Brain microvascular endothelial cell (primary cell): ENCODE results near the gene NDST3.

Experiments
- DNase-seq: peaks from one replicate; pipeline ENCODE4 v3.0.0-alpha.2; 2020
- H3K27ac ChIP-seq: fragments of 250-450 bp; sonication (Bioruptor Pico); 2 replicates; pipeline ENCODE4 v1.5.1; 2020; ENCODE audit warnings: mild to moderate bottlenecking, moderate library complexity
- H3K27me3 ChIP-seq: fragments of 250-450 bp; sonication (Bioruptor Pico); replicated peaks from 2 replicates; pipeline ENCODE4 v1.5.1; 2020; ENCODE audit warnings: mild to moderate bottlenecking
- H3K36me3 ChIP-seq: fragments of 250-450 bp; sonication (Bioruptor Pico); replicated peaks from 2 replicates; pipeline ENCODE4 v1.5.1; 2020; ENCODE audit warnings: mild to moderate bottlenecking
- H3K4me3 ChIP-seq: 2 replicates; pipeline ENCODE4 v1.5.1; 2011; ENCODE audit warnings: low read depth, mild to moderate bottlenecking, control low read depth, low read length, moderate library complexity
- in situ Hi-C: cut with HindIII; loops from 2 replicates; pipeline ENCODE4 v1.10.0; 2017; ENCODE audit warnings: low sequenced_read_pairs, low pct_ligation_motif_present
- TF ChIP-seq, protein P1 (sequence below): IDR thresholded peaks from 2 replicates; pipeline ENCODE4 v1.5.1; 2011; ENCODE audit warnings: low read depth, mild to moderate bottlenecking, moderate library complexity, low read length, control low read depth, inconsistent platforms; ENCODE audit errors: missing control alignments

NDST3 gene

DNA sequence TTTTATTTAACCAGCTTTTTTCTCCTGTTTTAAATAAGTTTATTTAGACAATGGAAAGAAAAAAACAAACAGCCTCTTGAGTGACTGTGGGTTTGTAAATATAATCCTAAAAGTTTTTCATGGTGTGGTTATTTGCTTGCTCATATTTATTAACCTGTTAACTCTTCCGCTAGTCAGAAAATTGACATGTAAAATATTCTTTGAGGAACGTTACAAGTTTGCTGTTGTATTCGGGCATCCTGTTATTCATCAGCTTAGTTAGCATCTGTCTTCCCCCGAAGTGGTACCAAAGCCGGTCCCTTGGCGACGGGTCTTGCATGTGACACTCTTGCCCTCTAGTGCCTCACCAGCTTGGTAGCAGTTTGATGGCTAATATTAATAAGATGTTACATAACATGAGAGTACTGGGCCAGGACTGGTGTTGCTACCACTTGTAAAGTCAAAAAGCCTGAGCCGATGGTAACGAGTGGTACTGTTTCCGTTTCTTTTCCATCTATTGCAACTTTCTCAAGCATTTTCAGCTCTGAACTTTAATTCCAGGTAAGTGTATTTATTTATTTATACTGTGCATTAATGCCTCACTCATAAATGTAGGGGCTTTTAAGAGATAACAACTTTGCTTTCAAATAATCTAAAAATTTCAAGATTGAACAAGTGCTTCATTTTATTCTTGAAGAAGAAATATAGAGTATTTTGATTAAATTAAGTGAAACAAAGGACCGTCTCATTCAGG, at the start of gene NDST3:
Gene NDST3, plus strand, starts transcription at position 434 of the 733 bp plus-strand sequence. CDS start 19,425 bp downstream, outside the sequence.
- peak within 1 kb of the TSS; percentile 65 for H3K4me3 ChIP-seq
- DNase-seq, result peak; percentile 34
- TF ChIP-seq, protein P1, sequence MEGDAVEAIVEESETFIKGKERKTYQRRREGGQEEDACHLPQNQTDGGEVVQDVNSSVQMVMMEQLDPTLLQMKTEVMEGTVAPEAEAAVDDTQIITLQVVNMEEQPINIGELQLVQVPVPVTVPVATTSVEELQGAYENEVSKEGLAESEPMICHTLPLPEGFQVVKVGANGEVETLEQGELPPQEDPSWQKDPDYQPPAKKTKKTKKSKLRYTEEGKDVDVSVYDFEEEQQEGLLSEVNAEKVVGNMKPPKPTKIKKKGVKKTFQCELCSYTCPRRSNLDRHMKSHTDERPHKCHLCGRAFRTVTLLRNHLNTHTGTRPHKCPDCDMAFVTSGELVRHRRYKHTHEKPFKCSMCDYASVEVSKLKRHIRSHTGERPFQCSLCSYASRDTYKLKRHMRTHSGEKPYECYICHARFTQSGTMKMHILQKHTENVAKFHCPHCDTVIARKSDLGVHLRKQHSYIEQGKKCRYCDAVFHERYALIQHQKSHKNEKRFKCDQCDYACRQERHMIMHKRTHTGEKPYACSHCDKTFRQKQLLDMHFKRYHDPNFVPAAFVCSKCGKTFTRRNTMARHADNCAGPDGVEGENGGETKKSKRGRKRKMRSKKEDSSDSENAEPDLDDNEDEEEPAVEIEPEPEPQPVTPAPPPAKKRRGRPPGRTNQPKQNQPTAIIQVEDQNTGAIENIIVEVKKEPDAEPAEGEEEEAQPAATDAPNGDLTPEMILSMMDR, result peak; percentile 71
- no peak within 1 kb of the TSS for H3K27ac ChIP-seq
- H3K27me3 ChIP-seq, result peaks cover 14% of the 10 kb centered on the region
- in situ Hi-C loops, result no loop called here
- H3K36me3 ChIP-seq, result no peaks in the 10 kb centered on the region

DNA sequence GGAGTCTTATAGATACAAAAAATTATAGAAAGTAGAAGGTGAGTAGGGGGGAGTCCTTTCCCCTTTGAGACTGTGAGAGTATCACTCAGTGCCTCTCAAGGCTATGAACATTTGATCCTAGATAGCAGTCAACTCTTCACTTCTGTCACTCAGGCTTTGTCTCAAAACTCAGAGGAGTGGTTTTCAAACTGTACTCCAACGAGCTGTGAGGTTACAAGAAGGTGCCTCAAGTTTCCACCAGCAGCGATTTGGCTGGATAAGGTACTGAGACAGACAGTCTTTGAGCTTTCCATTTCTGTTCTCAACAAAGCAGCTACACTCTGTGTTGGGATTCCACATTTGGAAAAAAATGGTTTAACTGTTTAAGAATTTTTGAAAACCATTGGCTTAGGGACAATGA, 48.0 kb upstream of the NDST3 start:
- in situ Hi-C loops, result no loop called here
- H3K27ac ChIP-seq, result no peak overlapping the region
- no peaks in the 10 kb centered on the region for H3K36me3 ChIP-seq

DNA sequence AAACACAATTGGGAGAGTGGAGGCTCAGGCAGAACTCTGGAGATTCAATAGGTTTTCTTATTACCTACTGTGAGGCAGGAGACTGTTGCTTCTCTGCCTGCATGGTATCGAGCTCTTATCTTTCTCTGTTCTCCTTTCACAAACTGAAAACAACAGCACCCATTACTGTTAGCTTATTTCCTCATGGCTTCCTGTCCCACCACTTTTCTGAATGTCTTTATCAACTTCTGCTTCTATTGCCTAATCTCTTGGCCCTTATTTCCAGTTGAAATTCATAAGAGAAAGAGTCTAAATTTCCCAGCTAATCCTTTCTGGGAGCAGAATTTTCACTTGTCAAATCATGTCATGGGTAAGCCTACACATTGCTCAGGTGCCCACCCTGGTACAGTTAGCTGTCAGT, 46.8 kb upstream of the NDST3 start:
- no peak for DNase-seq
- in situ Hi-C loops, result no loop called here
- no peak overlapping the region for H3K27ac ChIP-seq
- TF ChIP-seq, protein P1, result no peak
- H3K36me3 ChIP-seq, result no peaks in the 10 kb centered on the region
- no peaks in the 10 kb centered on the region for H3K27me3 ChIP-seq
- H3K4me3 ChIP-seq, result no peak overlapping the region

More for the DNA sequence above, 48.0 kb upstream of the NDST3 start:
- no peak for DNase-seq
- TF ChIP-seq, protein P1, result no peak
- H3K4me3 ChIP-seq, result no peak overlapping the region
- H3K27me3 ChIP-seq, result no peaks in the 10 kb centered on the region

DNA sequence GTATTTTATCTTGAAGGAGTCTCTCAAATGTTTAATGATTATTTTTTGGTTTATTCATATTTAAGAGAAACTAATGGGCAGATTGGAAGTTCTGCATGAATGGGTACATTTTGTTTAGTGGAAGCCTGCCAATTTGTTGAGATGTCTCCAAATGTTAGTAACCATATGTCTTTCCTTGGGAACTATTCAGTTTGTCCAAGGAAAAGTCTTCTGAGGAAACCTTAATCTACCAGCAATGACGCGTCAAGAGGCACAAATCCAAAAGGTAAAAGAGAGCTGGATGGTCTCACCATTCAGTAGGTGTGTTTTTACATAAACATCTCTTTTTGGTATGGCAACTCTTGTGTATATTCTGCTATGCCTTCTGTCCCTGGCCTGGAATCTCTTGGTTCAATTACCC, 37.4 kb upstream of the NDST3 start:
- Histone ChIP-seq H3K27ac (no peak overlapping the region), H3K4me3 (no peak overlapping the region), H3K27me3 (no peaks in the 10 kb centered on the region), H3K36me3 (no peaks in the 10 kb centered on the region)
- in situ Hi-C loops, result no loop called here
- TF ChIP-seq, protein P1, result no peak
- no peak for DNase-seq

DNA sequence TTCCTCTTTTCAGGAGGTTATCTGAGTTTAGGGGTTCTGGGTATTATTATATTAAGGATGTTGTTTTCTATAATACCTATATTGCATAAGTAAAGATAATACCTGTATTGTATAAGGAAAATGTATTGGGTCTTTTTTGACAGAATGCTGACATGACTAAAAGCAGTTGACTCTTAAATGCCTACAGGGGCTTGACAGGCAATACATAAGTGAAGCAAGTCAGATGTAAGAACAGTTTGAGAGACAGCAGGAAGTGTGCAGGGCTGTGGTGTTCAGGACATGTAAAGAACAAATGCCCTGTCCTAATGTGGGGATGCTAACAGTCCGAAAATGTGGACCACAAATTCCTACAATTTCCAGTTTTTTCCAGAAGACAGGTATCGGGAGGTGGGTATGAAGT, 30.2 kb upstream of the NDST3 start:
- in situ Hi-C loops, result no loop called here
- DNase-seq, result no peak
- no peaks in the 10 kb centered on the region for H3K36me3 ChIP-seq

More for the DNA sequence above, 30.2 kb upstream of the NDST3 start:
- H3K27me3 ChIP-seq, result no peaks in the 10 kb centered on the region
- no peak overlapping the region for H3K27ac ChIP-seq
- TF ChIP-seq, protein P1, result no peak
- H3K4me3 ChIP-seq, result no peak overlapping the region
